Stomach (tissue), 9 donors: ENCODE data around the gene C5orf63. TPM values are rescaled to one million over a fixed set of nuclear protein-coding genes. Genes with fewer than 3 reads are reported as not detected.
"Not testable (repeated sequence)": the region's sequence is repeated elsewhere in the genome, so short reads cannot be mapped to it uniquely, and the experiment has no call there.

Experiments used
- DNase-seq, 2 donors: peaks; one replicate each; pipeline versions ENCODE4 v3.0.0 to v3.0.0-alpha.2; 2013 to 2019
- H3K27ac ChIP-seq, 5 donors: fragments of 200-600 bp in 4 of 5; sonication (generic) in 4 of 5; one replicate each; pipeline ENCODE4 v1.5.1; 2013 to 2019; ENCODE audit warnings: mild to moderate bottlenecking in 1 of 5, moderate library complexity in 1 of 5
- H3K27me3 ChIP-seq, 3 donors: fragments of 200-600 bp; sonication (generic); one replicate each; pipeline ENCODE4 v1.5.1; 2017 to 2019; ENCODE audit warnings: mixed run types in 1 of 3
- H3K36me3 ChIP-seq, 4 donors: fragments of 200-600 bp; sonication (generic); 1 replicate in 3 of 4; 2 replicates in 1 of 4; pipeline ENCODE4 v1.5.1; 2016 to 2019
- H3K4me1 ChIP-seq, 4 donors: fragments of 200-600 bp; sonication (generic); one replicate each; pipeline ENCODE4 v1.5.1; 2016 to 2019
- H3K4me3 ChIP-seq, 4 donors: fragments of 200-600 bp; sonication (generic) in 3 of 4; one replicate each; pipeline ENCODE4 v1.5.1; 2016 to 2019; ENCODE audit warnings: mild to moderate bottlenecking in 1 of 4
- H3K9me3 ChIP-seq, 4 donors: fragments of 200-600 bp; sonication (generic); one replicate each; pipeline ENCODE4 v1.5.1; 2016 to 2019
- EP300 ChIP-seq: sonication (generic); formaldehyde crosslinking; IDR thresholded peaks from one replicate; pipeline ENCODE4 v1.6.1; 2017; ENCODE audit warnings: antibody characterized with exemption
- POLR2A ChIP-seq, 4 donors: fragments of 450-650 bp; IDR thresholded peaks; one replicate each; pipeline ENCODE4 v1.6.1; 2016; ENCODE audit warnings: antibody characterized with exemption in 4 of 4, control low read depth in 2 of 4, mild to moderate bottlenecking in 1 of 4, moderate library complexity in 1 of 4
- POLR2AphosphoS5 ChIP-seq, 3 donors: sonication (generic); formaldehyde crosslinking; IDR thresholded peaks; one replicate each; pipeline ENCODE4 v1.6.1; 2016; ENCODE audit warnings: antibody characterized with exemption in 3 of 3
- WGBS, 5 donors: extraction: QIAGEN DNeasy Blood & Tissue Kit in 3 of 5; methylation state at CpG; one replicate each; pipeline versions ENCODE4 v1.1.5 to v1.1.7; 2013 to 2018; 5-methylcytosine and 5-hydroxymethylcytosine counted together
- intact Hi-C: fragments of 100-400 bp; cut with DNase I; formaldehyde crosslinking; loops from one replicate; pipeline ENCODE4 v1.15.1; 2023; ENCODE audit warnings: low total_unique reads
- polyA plus RNA-seq, 3 donors: library from polyadenylated mRNA; stranded (reverse); fragments of 200-250 nt; gene quantifications; one replicate each; pipeline ENCODE4 v1.2.3, GENCODE V29; 2013
- total RNA-seq, 5 donors: library from RNA; depleted of rRNA; stranded (reverse); fragments of >200 nt; gene quantifications; one replicate each; pipeline versions ENCODE4 v1.1.0 to v1.2.3, GENCODE V29; 2014 to 2016
- TF ChIP-seq, protein P1 (sequence below), 7 experiments: fragments of 450-650 bp in 4 of 7; fragments of 200-600 bp in 3 of 7; sonication (generic) in 3 of 7; IDR thresholded peaks; one replicate each; pipeline ENCODE4 v1.5.1; 2016 to 2019; ENCODE audit warnings: antibody characterized with exemption in 7 of 7, control low read depth in 2 of 7, mild to moderate bottlenecking in 1 of 7
- donor health status: healthy with polysubstance abuse.
- donor health status: Bipolar disorder and iron deficiency.
- donor health status: healthy.

Gene C5orf63
- total and polyA plus RNA-seq, 8 donors, result 0.45 to 16.8 (median 5.0) TPM

DNA sequence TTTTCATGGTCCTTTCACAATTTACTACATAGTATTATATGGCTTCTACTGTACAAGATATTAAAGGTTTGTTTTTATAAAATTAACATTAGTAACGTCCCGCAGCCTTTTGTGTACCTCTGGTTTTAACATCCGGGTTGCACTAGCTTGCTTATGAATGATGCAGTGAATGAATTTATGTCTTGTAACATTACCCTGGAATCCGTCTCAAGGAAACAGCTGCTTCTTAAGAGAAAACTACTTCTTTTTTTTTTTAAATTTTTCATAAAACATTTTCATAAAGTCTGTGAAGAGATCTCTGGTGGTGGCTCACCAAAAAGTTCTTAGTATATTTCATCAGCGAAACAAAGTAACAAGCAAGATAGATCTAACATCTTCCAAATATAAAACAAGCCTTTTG, 66.6 kb downstream of the C5orf63 start:
- TF ChIP-seq POLR2A (IDR thresholded peaks at IDR 0.05), result no peak
- TF ChIP-seq POLR2AphosphoS5 (IDR thresholded peaks at IDR 0.05), result no peak
- TF ChIP-seq EP300, result no peak
- TF ChIP-seq, protein P1, sequence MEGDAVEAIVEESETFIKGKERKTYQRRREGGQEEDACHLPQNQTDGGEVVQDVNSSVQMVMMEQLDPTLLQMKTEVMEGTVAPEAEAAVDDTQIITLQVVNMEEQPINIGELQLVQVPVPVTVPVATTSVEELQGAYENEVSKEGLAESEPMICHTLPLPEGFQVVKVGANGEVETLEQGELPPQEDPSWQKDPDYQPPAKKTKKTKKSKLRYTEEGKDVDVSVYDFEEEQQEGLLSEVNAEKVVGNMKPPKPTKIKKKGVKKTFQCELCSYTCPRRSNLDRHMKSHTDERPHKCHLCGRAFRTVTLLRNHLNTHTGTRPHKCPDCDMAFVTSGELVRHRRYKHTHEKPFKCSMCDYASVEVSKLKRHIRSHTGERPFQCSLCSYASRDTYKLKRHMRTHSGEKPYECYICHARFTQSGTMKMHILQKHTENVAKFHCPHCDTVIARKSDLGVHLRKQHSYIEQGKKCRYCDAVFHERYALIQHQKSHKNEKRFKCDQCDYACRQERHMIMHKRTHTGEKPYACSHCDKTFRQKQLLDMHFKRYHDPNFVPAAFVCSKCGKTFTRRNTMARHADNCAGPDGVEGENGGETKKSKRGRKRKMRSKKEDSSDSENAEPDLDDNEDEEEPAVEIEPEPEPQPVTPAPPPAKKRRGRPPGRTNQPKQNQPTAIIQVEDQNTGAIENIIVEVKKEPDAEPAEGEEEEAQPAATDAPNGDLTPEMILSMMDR (IDR thresholded peaks at IDR 0.05), result no peak
- 52 to 63% (median 59%) methylated on average over 5 of the region's 5 CpGs for WGBS, 5 donors

DNA sequence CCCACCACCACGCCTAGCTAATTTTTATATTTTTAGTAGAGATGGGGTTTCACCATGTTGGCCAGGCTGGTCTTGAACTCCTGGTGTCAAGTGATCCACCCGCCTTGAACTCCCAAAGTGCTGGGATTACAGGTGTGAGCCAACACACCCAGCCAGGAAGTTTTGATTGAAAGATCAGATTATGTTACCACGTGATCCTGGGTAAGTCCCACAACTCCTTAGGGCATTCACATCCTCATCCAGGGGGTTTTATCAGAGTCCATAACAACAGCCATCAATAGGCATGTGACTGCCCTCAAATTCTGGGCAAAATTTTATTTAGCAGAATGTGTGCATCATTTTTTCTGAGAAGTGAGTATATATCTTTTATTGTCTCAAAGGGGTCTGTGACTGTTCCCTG, 68.0 kb downstream of the C5orf63 start:
- H3K4me3 ChIP-seq, H3K9me3 ChIP-seq, H3K27ac ChIP-seq, DNase-seq, intact Hi-C loops, H3K36me3 ChIP-seq, H3K27me3 ChIP-seq: not testable (repeated sequence)
- peaks cover 0 to 15% (median 8%) of the 10 kb centered on the region in 4 donors for H3K4me1 ChIP-seq
- 79 to 83% (median 79%) methylated on average over 3 of the region's 3 CpGs for WGBS, 5 donors

More for the DNA sequence above, 66.6 kb downstream of the C5orf63 start:
- H3K36me3 ChIP-seq, result no peaks in the 10 kb centered on the region
- no peak overlapping the region for H3K27ac ChIP-seq
- intact Hi-C loops, result no loop called here
- no peaks in the 10 kb centered on the region for H3K27me3 ChIP-seq
- no peaks in the 10 kb centered on the region for H3K9me3 ChIP-seq
- peaks cover 0 to 15% (median 8%) of the 10 kb centered on the region in 4 donors for H3K4me1 ChIP-seq
- no peak for DNase-seq
- no peak overlapping the region for H3K4me3 ChIP-seq

DNA sequence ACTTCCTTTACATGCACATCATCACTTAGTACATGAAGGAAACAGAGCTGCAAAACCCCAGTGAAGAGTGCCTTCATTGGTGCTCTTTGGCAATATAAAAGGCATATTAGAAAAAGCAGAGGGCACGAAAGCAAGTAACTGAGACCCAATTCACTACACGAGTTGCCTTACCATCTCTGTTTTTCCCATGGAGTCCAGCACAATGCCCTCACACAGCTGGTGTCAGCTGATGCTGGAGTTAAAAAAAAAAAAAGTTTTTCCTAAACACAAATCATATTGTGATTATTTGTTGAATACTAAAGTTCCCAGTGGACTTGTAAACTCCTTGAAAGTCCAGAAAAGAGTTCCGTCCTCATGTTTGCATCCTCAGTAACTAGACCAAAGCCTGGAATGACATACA, 68.6 kb downstream of the C5orf63 start:
- intact Hi-C loops, result no loop called here
- TF ChIP-seq, protein P1 (IDR thresholded peaks at IDR 0.05), result no peak
- TF ChIP-seq EP300 (no peak), POLR2A (IDR thresholded peaks at IDR 0.05) (no peak), POLR2AphosphoS5 (IDR thresholded peaks at IDR 0.05) (no peak)
- Histone ChIP-seq H3K9me3 (no peaks in the 10 kb centered on the region), H3K4me1 (peaks cover 0 to 13% (median 8%) of the 10 kb centered on the region in 4 donors), H3K27ac (peak overlapping the region in 1 of 5 donors; percentile 69), H3K4me3 (no peak overlapping the region), H3K27me3 (no peaks in the 10 kb centered on the region), H3K36me3 (no peaks in the 10 kb centered on the region)
- no peak for DNase-seq
- 74 to 88% (median 81%) methylated on average over 3 of the region's 3 CpGs for WGBS, 5 donors

DNA sequence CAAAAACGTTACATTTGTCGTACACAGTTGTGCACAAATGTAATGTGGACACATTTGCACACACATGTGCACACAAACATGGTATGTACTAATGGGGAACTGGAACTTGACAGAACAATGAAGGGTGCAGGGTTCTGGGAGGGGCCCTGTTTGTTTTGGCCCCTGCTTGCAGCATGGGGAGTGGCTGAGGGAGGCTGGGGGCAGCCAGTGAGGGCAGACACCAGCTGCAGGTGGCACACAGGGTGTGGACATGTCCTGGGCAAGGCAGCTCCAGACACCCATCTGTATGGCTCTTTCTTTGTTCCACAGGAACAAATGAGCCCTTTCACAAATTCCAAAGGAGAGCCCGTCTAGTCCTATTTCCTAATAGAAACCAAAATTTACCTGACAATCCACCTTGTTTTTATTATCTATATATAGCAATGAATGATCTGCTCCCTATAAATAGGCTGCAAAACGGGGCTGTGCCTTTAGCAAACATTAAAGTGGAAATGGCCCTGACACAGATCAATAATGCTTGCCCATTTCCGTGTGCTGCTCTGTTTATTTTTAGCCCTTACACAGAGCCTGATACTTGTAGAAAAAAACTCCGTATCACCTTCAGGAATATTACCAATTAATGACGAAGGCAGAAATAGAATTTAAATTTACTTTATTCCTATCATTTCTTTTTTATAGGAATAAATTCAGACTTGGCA, 69.4 kb downstream of the C5orf63 start:
- Histone ChIP-seq H3K4me3 (no peak overlapping the region), H3K9me3 (no peaks in the 10 kb centered on the region), H3K27ac (peak overlapping the region in 3 of 5 donors; percentile 32 to 69 (median 55)), H3K4me1 (peaks cover under 1 to 14% (median 8%) of the 10 kb centered on the region in 4 donors), H3K36me3 (no peaks in the 10 kb centered on the region), H3K27me3 (no peaks in the 10 kb centered on the region)
- intact Hi-C loops, result no loop called here
- TF ChIP-seq POLR2A (IDR thresholded peaks at IDR 0.05) (no peak), POLR2AphosphoS5 (IDR thresholded peaks at IDR 0.05) (no peak), EP300 (no peak)
- TF ChIP-seq, protein P1 (IDR thresholded peaks at IDR 0.05), result no peak
- WGBS, 5 donors, result 31 to 61% (median 47%) methylated on average over 7 of the region's 7 CpGs
- DNase-seq, result peak; percentile 45 to 58

DNA sequence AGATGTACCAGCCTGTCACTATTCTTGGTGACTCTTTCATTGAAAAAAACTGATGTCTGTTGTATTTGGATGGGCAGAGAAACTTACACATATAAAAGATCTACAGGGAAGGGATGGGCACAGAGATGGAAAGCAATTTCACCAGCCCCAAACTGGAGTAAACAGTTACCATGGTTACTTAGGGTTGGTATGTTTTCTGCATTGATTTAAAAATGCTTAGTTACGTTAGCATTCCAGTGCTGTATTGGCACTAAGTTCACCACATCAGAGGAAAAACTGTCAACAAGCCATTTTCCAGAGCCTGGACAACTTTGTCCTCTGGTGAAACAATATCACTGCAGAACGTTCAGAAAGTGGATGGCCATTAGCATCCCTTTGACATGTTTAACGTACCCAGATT, 70.9 kb downstream of the C5orf63 start:
- H3K4me3 ChIP-seq, result no peak overlapping the region
- WGBS, 5 donors, result 53 to 65% (median 57%) methylated on average over 3 of the region's 3 CpGs
- intact Hi-C loops, result no loop called here
- H3K4me1 ChIP-seq, result peaks cover 5 to 24% (median 14%) of the 10 kb centered on the region in 4 donors
- no peaks in the 10 kb centered on the region for H3K27me3 ChIP-seq
- TF ChIP-seq POLR2AphosphoS5 (IDR thresholded peaks at IDR 0.05) (no peak), POLR2A (IDR thresholded peaks at IDR 0.05) (no peak), EP300 (no peak)
- TF ChIP-seq, protein P1 (IDR thresholded peaks at IDR 0.05), result no peak
- no peaks in the 10 kb centered on the region for H3K36me3 ChIP-seq
- no peaks in the 10 kb centered on the region for H3K9me3 ChIP-seq
- H3K27ac ChIP-seq, result no peak overlapping the region
- DNase-seq, result no peak
